ENCODE measurements around the gene CENPL. TPM values are rescaled to one million over a fixed set of nuclear protein-coding genes. Genes with fewer than 3 reads are reported as not detected.

The CENPL gene
- total and polyA plus RNA-seq, 2 of the 4 experiments (the other 2 are of a cell fraction), result 6.3 to 21.1 TPM

DNA sequence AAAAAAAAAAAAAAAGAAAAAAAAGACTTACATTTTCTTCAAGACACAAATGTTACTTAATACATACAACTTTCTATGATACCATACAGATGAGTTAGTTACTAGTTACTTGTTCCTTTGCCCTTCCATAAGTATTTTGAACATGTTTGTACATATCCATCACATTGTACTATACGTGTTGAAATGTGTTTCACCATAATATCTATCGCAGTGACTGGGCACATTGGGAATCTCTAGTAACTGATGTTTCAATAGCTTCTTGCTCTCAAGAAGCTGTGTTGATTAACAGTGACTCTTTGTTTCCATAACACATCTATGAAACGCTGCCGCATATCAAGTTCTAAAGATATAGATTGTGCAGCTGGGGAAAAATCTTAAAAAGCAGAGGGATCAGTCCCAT, 67.0 kb downstream of the CENPL start:
- ChIA-PET POLR2A (ENCODE audit: unreplicated experiment) (no interaction called here), CTCF (interaction anchor here (0.7 kb wide), 2 partner anchors 43 to 328 kb away, joined by 3 to 4 read pairs; partner anchors contain the start of gene KLHL20)
- Histone ChIP-seq H3K18ac (ENCODE audit: low read depth, low read length) (no peak overlapping the region), H2AK5ac (ENCODE audit: low read depth, low read length) (no peak overlapping the region), H4K91ac (ENCODE audit: insufficient read depth, low read depth, low read length) (no peak overlapping the region), H3K4me2 (ENCODE audit: low read depth, low read length) (no peak overlapping the region), H3K9me3 (ENCODE audit: control insufficient read depth, insufficient read depth, low read length) (no peaks in the 10 kb centered on the region), H3K79me1 (ENCODE audit: low read depth in 1 of 2, low read length in 2 of 2) (no peaks in the 10 kb centered on the region; a peak in 1 of 4 replicates), H2AK9ac (replicated peaks; ENCODE audit: low read depth, low read length, poor library complexity) (no peak overlapping the region), H2AFZ (replicated peaks; ENCODE audit: low read length, poor library complexity) (no peak overlapping the region), H3K56ac (ENCODE audit: extremely low read depth, insufficient read depth, low read length) (no peak overlapping the region), H3K4me1 (ENCODE audit: control insufficient read depth, insufficient read depth, low read length) (no peaks in the 10 kb centered on the region), H3K27ac (ENCODE audit: insufficient read depth, low read length) (no peak overlapping the region), H4K8ac (ENCODE audit: low read depth in 2 of 2, low read length in 2 of 2) (no peak overlapping the region), H2BK20ac (ENCODE audit: low read depth, low read length) (no peak overlapping the region), H4K5ac (ENCODE audit: low read depth, low read length) (no peak overlapping the region), H3K36me3 (ENCODE audit: control insufficient read depth, insufficient read depth, low read length) (peaks cover 30% of the 10 kb centered on the region), H3K27me3 (ENCODE audit: control insufficient read depth, insufficient read depth, low read length) (no peaks in the 10 kb centered on the region), H4K20me1 (ENCODE audit: insufficient read depth, low read length) (no peaks in the 10 kb centered on the region), H2BK15ac (ENCODE audit: low read depth, low read length) (no peak overlapping the region), H3K4ac (ENCODE audit: low read depth, low read length) (no peak overlapping the region), H2BK5ac (ENCODE audit: low read depth, low read length, poor library complexity, severe bottlenecking) (no peak overlapping the region), H3K14ac (replicated peaks; ENCODE audit: low read depth, low read length) (no peak overlapping the region), H3K9me1 (ENCODE audit: insufficient read depth, low read length) (no peaks in the 10 kb centered on the region), H3K4me3 (ENCODE audit: insufficient read depth, low read depth, low read length) (no peak overlapping the region), H2BK120ac (ENCODE audit: low read depth, low read length) (no peak overlapping the region), H3K9ac (ENCODE audit: low read depth, low read length) (no peak overlapping the region), H3K23ac (ENCODE audit: low read depth, low read length) (no peak overlapping the region)
- in situ Hi-C loops (cut with MboI; ENCODE audit: low sequenced_read_pairs), result no loop called here
- DNase-seq, result no peak
- intact Hi-C loops (cut with micrococcal nuclease), result no loop called here
- dilution Hi-C loops (cut with HindIII; ENCODE audit: low sequenced_read_pairs, unreplicated experiment), result no loop called here
- BruUV-seq (replicated peaks), result no TSS peak
- no CpG with 5 or more reads among the region's 4 CpGs for WGBS, 2 experiments (ENCODE audit: extremely low coverage in 2 of 2, insufficient read length in 1 of 2)
- no peak for ATAC-seq (ENCODE audit: low read depth)
- no peak for TF ChIP-seq CEBPB (IDR thresholded peaks at IDR 0.05; ENCODE audit: low read depth, low read length)
- no peak for TF ChIP-seq MAFK (IDR thresholded peaks at IDR 0.05; ENCODE audit: low read depth, low read length)
